Measurements from ENCODE around the gene ARHGEF12.
A peak's percentile ranks its signal among the peaks of the same experiment; 100 is the strongest.

ARHGEF12 gene, protein sequence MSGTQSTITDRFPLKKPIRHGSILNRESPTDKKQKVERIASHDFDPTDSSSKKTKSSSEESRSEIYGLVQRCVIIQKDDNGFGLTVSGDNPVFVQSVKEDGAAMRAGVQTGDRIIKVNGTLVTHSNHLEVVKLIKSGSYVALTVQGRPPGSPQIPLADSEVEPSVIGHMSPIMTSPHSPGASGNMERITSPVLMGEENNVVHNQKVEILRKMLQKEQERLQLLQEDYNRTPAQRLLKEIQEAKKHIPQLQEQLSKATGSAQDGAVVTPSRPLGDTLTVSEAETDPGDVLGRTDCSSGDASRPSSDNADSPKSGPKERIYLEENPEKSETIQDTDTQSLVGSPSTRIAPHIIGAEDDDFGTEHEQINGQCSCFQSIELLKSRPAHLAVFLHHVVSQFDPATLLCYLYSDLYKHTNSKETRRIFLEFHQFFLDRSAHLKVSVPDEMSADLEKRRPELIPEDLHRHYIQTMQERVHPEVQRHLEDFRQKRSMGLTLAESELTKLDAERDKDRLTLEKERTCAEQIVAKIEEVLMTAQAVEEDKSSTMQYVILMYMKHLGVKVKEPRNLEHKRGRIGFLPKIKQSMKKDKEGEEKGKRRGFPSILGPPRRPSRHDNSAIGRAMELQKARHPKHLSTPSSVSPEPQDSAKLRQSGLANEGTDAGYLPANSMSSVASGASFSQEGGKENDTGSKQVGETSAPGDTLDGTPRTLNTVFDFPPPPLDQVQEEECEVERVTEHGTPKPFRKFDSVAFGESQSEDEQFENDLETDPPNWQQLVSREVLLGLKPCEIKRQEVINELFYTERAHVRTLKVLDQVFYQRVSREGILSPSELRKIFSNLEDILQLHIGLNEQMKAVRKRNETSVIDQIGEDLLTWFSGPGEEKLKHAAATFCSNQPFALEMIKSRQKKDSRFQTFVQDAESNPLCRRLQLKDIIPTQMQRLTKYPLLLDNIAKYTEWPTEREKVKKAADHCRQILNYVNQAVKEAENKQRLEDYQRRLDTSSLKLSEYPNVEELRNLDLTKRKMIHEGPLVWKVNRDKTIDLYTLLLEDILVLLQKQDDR (N-terminal part only)

DNA sequence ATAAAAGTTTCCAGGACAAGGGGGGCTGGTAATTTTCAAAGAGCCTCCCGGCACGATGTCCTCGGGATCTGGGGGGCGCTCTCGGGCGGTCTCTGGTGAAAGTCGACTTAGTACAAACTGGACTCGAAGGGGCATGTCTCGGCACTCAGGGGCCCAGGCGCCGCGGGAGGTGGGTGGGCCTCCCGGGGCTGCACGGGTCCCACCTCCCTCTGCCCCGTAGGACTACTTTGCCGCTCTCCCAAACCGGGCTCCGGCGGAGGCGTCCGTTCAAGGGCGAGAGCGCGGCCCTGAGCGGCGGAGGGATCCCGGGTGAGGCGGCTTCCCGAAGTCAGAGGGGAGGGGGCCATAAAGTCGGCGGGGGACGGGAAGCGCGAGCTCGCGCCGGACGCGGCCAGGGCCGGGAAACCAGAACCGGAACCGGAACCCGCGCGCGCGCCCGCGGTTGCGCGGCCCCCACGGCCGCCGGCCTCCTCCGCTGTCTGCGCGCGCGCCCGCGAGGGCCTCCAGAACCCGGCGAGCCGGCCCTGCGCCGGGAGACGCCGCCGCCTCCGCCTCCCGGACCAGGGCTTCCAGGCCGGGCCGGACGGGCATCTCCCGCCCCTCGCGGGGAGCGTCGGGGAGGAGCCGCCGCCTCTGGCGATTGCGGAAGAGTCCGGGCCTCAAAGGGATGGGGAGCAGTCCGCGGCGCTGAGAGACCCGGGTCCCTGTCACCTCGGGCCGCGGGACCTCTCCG is at the start of gene ARHGEF12:
Gene ARHGEF12, plus strand, starts transcription at position 506 of the 733 bp plus-strand sequence. CDS start 831 bp downstream, outside the sequence.
- DNase-seq, result peak; percentile 99

DNA sequence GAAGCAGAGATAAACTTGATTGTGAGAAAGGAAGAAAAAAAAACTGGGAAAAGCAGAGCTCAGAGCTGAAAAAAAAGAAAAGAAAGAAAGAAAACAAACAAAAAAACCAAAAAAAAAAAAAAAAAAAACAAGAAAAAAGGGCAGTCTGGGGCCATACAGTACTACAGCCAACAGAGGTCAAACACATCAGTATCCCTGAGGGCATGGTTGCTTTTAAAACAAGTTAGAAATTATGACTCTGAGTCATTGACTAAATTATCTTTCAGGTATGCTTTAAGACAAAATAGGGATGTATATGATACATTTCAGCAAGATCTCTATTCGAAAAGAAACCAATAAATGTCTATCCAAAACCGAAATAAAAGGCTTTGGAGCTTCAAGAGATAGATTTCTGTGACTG is 48.2 kb upstream of the ARHGEF12 start:
- DNase-seq, result no peak

DNA sequence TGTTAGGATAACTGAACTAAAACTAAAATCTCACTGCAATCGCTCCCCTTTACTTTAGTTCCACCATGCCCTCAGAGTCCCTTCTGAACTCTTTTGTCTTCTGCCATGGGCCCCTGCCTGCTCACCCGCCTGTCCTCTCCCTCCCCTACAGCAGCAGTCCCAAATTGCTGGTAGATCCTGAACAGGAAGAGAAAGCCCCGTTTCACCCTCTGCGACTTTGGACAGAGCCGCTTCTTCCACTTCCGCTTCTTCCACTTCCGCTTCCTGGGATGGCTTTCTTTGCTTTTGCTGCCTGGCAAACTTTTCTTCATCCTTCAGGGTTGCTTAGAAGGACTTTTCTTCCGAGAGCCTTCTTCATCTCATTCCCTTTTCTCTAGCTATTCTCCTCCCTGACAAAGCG is 46.8 kb upstream of the ARHGEF12 start:
- DNase-seq, result no peak

DNA sequence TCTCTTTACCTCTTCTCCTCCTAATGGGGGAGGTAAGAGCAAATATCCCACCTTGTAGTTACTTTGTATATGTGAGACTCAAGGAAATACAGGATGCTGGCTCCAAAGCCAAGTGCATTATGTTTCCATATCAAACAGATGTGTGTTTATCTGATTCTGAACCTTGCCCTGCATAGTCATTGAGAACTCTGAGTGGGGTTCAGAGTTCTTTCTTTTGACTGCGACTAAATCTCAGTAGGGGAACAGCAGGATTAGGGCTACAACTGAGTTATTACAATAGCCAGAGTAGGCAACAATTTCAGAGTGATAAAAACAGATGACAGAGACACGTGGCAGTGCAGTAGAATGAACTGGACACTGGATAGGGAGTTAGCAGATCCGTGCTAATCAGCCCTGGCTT is 45.3 kb upstream of the ARHGEF12 start:
- no peak for DNase-seq

DNA sequence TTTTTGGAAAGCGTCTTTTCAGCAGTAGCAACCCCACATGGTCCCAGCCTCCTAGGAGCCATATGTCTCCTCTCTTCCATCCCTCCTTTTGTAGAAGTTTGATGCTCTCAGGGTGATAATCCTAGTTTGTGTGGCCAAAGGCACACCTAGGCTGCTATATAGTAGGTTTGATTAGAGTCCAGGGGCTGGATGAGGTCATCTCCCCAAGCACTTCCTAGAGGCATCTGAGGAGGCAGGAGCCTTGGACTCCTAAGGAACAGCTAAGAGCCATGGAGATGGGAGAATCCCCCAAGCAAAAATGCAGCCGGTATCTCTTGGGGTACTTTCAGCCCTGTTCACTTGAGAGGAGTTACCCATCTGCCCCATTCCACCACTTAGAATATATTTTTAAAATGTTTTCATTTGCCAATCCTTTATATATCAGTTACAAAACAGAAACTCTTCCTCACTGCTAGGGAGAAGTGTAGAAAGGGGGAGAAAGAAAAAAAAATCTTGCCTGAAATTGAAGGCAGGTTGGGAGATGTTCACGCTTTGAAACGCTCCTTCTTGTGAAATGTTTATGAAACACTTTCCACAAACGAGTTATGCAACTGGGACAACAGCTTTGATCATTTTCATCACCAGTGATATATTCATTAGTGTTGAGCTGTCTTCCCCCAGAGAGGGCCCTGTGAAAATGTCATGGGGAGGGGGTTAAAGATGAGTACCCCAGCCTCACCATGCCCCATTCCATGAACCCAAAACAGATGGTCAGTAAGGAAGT is 43.0 kb upstream of the ARHGEF12 start:
- no peak for DNase-seq

DNA sequence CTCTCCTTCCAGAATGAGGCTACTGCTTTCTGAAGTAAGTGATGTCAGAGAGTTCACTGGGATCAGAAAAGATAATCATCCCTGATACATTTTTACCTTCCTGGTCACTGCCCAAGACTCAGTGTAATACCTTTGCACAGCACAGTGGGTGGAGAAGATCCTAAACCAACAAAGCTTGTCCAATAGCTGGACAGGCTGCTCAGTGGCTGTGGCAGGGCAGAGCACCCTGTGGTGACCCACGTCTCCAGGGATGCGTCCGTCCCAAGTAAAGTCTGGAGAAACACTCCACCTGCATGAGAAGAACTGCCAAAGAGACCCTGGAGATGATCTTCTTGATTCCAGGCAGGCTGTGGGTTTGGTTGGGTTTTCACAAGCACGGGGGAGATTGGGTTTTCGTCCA is 42.1 kb upstream of the ARHGEF12 start:
- no peak for DNase-seq

DNA sequence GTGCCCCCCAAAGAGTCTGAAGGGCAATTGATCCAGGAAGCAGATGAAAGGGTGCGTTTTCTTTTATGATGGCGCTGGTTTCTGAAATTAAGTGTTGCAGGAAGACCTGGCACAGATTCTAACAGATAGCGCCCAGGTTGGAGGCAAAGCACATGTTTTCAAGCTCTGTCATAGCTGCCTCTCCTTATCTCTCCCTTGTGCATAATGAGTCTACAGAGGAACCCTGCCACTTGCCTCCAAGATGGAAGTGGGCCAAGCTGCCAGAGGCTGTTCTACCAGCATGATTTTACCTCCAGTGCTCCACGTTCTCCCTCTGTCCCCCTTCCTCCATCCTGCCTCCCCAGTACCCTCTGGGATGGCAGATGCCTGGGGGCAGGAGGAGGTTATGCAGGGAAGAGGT is 41.1 kb upstream of the ARHGEF12 start:
- DNase-seq, result no peak

DNA sequence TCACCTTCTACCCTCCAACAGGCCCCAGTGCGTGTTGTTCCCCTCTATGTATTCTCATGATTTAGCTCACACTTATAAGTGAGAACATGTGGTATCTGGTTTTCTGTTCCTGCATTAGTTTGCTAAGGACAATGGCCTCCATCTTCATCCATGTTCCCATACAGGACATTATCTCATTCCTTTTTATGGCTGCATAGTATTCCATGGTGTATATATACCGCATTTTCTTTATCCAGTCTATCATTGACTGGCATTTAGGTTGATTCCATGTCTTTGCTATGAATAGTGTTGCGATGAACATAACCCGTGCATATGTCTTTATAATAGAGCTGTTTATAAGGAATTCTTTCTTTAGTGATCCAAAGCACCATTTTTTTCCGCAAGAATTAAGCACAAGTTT is 39.7 kb upstream of the ARHGEF12 start:
- no peak for DNase-seq

DNA sequence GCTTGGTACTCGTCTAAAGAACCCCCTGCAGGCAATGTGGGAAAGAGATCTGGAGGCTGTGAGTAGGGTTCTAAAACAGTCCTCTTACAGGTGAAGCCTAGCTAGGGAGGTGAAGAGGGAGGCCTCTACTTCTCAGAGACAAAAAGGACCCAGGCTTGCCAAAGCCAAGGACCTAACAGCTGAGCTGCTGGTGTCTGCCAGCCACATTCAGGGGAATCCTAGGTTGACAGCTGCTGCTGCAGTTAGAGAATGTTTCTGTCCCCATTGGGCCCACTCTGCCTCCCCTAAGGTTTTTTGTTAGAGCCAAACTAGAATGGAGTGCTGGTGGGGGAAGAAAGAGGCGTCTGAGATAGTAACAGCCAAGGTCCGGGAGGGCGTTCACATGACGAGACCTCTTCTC is 37.8 kb upstream of the ARHGEF12 start:
- no peak for DNase-seq

DNA sequence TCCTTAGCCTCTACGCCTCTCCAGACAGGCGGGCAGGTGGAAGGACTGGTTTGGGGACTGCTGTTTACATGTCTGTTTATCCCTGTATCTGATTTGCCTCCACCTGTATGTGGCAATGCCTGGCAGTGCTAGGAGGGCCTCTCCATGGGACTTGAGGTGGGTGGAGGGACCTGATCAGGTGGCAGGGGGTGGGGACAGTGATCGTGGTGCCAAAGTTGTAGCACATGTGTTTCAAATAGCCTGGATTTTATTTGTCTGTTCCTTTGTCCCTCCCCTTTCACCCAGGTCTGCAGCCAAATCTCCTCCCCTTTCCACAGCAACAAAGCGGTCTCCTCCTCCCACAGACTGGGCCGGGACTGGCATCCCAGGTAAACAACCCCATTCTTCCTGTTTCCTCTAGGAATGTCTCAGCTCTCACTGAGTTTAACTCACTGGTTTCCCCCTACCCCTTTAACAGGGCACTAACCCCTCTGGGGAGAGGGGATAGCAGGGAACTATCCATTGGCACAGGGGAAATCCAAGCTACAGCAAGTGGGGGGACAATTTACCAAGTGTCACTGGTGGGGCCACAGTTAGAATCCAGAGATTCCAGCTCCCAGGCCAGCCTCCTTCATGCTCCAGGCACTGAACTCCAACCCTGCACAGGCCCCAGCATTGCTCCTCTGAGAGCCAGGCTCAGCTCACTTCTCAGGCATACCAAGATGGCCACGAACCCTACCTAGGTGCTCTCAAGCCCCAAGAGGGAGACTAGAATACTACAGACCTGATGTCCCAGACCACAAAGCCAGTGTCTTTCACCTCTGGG is 34.0 kb upstream of the ARHGEF12 start:
- no peak for DNase-seq

DNA sequence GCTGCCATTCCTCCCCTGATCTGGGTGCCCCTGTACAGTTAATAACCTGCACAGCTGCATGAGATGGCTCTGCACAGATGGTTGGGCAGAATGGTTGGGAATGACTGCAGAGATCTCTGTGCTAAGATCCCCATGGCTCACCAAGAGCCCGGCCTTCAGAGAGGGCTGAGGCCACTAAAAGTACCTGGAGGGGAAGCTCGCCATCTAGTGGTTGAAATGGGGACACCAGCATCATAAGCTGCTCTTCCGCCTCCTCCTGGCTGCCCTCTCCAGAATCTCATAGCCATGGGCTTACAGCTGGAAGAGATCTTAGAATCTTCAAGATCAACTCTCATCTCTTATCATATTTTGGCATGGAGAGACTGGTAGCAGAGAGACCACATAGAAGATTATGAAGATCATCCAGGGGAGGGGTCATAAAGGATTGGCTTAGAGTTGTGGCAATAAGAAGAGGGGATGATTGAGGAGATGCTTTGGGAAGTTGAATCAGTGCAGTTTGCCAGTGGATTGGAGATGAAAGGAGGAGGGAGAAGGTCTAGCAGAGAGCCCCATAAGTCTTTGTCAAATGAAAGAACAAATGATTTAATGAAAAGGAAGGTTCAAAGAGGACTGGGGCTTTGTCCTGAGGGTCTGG is 33.1 kb upstream of the ARHGEF12 start:
- peak; percentile 73 for DNase-seq

DNA sequence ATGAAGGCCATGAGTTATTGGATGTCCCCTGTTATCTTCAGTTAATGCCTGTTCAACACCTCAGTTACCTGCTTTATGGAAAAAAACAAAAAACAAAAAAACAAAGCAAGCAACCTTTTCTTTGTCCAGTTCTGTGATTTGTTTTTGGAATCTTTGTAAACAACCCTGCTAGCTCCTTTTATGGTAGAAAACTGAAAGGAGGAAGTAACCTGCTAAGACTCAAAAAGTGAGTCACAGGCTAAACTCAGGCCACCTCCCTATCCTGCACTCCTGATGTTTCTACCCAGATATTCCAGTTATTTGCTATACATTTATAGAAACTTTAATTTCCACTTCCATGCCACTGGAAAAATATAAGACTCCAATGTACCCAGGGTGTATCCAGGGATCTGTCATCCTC is 31.7 kb upstream of the ARHGEF12 start:
- DNase-seq, result peak; percentile 44

DNA sequence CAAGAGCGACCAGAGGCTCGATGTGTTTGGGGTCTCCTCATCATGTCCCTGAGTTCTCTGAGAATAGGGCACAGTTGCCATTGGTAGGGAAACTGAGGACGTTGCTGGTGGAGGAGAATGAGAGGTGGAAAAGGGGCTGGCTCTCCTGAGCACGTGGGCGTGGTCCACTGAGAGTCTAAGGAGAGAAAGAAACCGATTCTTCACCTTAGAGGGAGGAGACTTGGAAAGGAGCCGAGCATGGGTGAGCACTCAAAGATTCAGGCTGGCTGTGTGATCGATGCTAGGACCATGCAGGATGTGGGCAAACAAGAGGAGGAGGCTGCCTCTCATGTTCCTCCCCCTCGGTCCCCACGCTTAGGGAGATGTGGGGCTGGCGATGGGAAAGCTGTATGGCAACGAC is 30.9 kb upstream of the ARHGEF12 start:
- no peak for DNase-seq

DNA sequence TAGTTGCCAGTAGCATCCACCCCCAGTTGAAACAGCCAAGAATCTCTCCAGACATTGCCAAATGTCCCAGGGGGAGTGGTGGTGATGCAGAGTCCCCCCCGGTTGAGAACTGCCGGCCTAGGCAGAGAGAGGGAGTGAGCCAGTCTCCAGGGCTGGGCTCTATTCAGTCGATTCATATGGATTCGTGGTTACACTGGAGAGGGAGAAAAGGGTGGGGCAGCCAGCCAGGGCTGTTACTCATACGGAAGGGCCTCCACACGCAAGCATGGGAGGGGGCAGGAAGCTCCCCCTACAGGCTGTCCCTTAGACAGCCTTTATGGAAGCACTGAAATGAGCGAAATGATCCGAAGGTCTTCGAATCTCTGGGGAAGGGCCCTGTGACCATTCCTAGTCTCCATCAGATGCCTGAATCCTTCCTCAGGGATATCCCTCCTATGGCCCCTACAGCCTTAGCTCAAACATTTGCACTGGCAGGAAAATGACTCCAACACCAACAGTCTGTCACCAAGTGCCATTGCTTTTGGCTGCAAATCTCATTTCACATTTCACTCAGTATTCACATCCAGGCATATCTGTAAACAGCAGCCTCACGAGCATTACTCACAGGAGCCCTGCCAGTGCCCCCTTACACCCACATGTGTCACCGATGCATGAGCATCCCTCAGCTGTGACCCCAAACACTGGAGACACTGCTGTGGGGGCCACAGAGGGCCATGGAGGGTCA is 29.5 kb upstream of the ARHGEF12 start:
- DNase-seq, result peak; percentile 89

DNA sequence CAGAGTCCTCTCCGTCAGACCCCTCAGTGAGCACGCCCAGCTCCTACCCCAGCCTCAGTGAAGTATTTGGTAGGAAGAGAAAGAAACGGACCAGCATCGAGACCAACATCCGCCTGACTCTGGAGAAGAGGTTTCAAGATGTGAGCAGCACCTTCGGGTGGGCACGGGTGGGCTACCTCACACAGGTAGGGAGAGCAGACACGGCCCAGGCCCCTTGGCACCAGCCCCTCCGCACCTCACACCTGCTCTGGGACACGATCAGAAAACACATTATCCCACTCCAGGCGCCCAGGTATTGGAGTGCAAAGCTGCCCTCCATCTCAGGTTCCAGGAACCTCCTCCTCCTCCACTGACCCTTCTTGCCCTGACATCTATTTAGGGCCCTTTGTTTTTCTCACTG is 28.7 kb upstream of the ARHGEF12 start:
- no peak for DNase-seq

DNA sequence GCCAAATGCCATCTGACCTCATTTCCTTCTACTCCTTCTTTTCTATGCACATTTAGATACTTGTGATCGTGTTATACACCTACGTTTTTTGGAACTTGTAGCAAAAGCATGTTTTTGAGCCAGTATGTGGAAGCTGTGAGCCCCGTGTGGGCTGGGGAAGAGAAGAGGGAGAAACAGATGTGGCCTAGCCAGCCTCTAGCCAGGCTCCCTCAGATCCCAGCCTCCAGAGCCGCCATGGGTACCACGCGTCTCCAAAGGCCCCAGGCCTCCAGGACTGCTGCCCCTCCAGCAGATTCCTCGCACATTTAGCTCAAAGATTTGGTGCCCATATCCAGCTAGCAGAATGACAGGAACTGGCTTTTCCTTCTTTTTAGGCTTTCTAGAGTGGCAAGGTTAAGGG is 28.1 kb upstream of the ARHGEF12 start:
- no peak for DNase-seq

DNA sequence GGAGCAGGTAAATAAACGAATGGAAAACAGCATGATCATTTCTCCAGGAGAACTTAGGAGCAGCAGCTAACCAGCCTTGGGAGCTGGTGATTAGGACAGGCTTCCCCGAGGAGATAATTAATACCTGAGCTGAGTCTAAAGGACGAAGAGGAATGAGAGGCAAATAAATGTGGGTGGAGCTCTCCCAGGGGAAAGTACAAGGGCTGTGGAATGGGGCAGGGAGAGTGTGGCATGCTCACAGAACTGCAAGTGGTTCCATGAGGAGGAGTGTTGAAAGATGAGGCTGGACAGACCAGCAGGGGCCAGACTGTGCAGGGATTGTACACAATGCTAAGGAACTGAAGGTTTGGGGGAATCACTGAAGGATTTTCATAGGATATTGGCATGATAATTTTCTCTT is 25.3 kb upstream of the ARHGEF12 start:
- no peak for DNase-seq

DNA sequence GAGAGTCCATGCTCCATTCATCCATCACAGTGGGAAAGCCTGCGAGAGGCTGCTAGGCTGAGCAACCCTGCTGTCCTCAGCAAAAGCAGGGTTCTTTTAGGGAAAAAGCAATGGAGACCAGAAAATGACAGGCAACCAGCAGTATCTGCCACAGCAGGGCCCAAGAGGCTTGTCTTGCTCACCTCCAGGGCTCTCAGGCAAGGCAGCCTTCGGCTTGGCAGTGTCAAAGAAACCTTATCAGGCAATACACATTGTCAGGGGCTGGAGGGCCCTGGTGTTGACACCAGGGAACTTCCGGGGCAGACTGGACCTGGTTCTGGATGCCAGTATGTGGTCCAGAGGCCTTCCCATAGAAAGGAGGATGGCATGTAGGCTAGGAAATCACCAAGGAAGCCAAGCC is 21.4 kb upstream of the ARHGEF12 start:
- DNase-seq, result no peak

DNA sequence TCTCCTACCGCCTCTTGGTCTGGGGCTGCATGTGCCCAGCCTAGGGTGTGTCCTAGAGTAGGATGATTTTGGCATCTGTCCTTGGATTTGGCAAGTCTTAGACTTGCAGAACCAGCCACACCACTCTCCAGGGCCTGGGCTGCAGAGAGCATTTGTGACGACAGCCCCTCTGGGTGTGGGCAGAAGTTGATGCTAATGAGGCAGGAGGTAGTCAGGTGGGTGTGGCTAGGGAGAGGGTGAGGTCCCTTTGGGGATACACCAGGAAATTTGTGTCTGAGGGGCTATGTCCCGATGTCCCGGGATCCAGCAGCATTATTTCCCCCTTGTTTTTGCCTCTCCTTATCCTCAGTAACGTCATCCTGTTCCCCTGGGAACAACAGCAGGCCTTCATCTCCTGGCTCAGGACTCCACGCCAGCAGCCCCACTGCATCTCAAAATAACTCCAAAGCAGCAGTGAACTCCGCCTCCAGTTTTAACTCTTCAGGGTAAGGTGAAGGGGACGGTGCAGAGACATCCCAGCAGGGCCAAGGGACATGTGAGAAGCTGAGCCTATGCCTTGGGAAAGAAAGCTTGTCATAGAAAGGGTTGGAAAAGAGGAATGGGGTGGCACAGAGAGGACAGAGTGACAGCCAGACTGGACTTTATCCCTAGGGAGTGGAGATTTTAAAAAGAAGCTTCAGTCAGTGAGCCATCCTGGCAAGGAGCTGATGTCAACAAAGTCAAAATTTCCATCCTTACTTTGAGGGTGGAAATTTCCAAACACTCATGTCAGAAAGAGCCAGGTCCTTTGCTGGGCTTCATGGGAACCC is 19.1 kb upstream of the ARHGEF12 start:
- DNase-seq, result no peak
